ENCODE data around the gene DSC1. TPM values are rescaled to one million over a fixed set of nuclear protein-coding genes. Genes with fewer than 3 reads are reported as not detected.

DSC1 gene
- total and polyA plus RNA-seq, 4 donors, result 0.09 TPM; not detected in 3

DNA sequence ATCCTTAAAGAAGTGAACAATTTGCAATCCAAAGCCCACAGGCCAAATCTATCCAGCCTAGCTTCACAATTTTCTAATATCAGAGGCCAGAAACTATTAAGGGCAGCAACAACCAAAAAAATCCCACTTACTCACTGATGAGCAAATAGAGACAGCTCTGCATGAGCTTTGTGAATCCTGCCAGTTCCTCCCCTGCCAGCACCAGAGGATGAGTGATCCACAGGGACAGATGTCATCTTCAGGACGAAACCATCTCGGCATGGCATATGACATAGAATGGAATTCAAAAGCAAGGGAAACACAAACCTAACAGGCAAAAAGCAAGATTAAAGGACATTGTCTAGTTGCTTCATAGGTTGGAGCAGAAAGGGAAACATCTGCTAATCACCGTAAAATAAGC lies 58.2 kb downstream of the DSC1 start:
- TF ChIP-seq CTCF (IDR thresholded peaks at IDR 0.05; ENCODE audit: control extremely low read depth, extremely low read depth), result no peak
- no peaks in the 10 kb centered on the region for H3K9me3 ChIP-seq (ENCODE audit: control insufficient read depth in 4 of 4, insufficient read depth in 3 of 4, low read length in 3 of 4)
- no peaks in the 10 kb centered on the region for H3K36me3 ChIP-seq (ENCODE audit: control insufficient read depth in 4 of 4, insufficient read depth in 4 of 4, low read length in 4 of 4)
- no peak overlapping the region for H3K27ac ChIP-seq (ENCODE audit: low read depth in 1 of 2, low read length in 1 of 2)
- ATAC-seq (ENCODE audit: insufficient read depth, low FRiP score), result no peak
- 49 to 63% methylated on average over 3 of the region's 3 CpGs for WGBS, 2 donors
- no peak overlapping the region for H3K9ac ChIP-seq (ENCODE audit: insufficient read depth in 1 of 2, low read length in 2 of 2)
- H3K4me3 ChIP-seq, result no peak overlapping the region
- H3K4me1 ChIP-seq (ENCODE audit: control insufficient read depth in 5 of 5, insufficient read depth in 5 of 5, low read length in 5 of 5), result peaks cover 0 to 7% (median 5%) of the 10 kb centered on the region in 5 donors
- peak in 2 of 3 donors; percentile 7 to 34 for DNase-seq
- H3K27me3 ChIP-seq (ENCODE audit: control insufficient read depth in 3 of 3, insufficient read depth in 3 of 3, low read length in 2 of 3), result peaks cover 0 to 16% (median 9%) of the 10 kb centered on the region in 3 donors

DNA sequence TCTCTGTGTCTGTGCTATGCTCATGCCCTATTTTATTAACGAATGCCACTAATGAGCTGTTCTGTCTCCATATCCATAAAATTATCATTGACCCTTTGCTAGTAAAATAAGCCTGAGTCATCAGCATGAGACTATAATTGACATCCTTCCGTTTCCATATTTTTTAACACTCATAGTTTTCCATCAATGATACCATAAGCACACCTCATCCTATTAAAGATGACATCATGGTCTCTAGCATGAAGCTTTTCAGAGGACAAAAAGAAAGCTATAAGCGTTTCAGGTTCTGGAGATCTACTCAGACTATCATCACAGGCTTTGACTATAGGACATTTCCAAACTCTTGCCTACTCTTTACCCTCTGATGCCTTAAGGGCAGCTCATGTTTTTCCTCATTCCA lies 59.2 kb downstream of the DSC1 start:
- no peak overlapping the region for H3K9ac ChIP-seq (ENCODE audit: insufficient read depth in 1 of 2, low read length in 2 of 2)
- no peak overlapping the region for H3K27ac ChIP-seq (ENCODE audit: low read depth in 1 of 2, low read length in 1 of 2)
- peaks cover 0 to 7% (median 5%) of the 10 kb centered on the region in 5 donors for H3K4me1 ChIP-seq (ENCODE audit: control insufficient read depth in 5 of 5, insufficient read depth in 5 of 5, low read length in 5 of 5)
- no peaks in the 10 kb centered on the region for H3K9me3 ChIP-seq (ENCODE audit: control insufficient read depth in 4 of 4, insufficient read depth in 3 of 4, low read length in 3 of 4)
- DNase-seq (no peak), ATAC-seq (ENCODE audit: insufficient read depth, low FRiP score) (no peak)
- TF ChIP-seq CTCF (IDR thresholded peaks at IDR 0.05; ENCODE audit: control extremely low read depth, extremely low read depth), result no peak
- peaks cover 0 to 16% (median 15%) of the 10 kb centered on the region in 3 donors for H3K27me3 ChIP-seq (ENCODE audit: control insufficient read depth in 3 of 3, insufficient read depth in 3 of 3, low read length in 2 of 3)
- H3K4me3 ChIP-seq, result no peak overlapping the region
- WGBS, 2 donors, result 89 to 92% methylated on average over 3 of the region's 3 CpGs
- no peaks in the 10 kb centered on the region for H3K36me3 ChIP-seq (ENCODE audit: control insufficient read depth in 4 of 4, insufficient read depth in 4 of 4, low read length in 4 of 4)

DNA sequence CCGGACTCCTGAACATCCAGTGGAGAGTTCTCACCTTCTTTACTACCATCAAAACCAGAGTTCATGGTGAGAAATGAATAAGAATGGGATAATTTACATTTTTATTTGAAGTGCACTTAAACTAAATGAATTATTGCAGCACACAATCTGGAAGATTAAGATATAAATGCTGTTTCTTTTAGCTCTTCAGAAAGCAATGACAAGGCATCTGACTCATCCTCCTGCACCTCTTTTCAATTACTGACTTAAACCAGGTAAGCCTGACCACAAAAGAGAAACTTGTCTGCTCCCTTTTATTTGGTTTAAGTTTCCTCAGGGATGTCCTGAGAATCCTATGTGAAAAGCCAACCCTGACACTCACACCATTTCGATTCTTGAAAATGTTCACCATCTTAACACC lies 59.7 kb downstream of the DSC1 start:
- Histone ChIP-seq H3K9me3 (ENCODE audit: control insufficient read depth in 4 of 4, insufficient read depth in 3 of 4, low read length in 3 of 4) (no peaks in the 10 kb centered on the region), H3K27ac (ENCODE audit: low read depth in 1 of 2, low read length in 1 of 2) (no peak overlapping the region), H3K4me1 (ENCODE audit: control insufficient read depth in 5 of 5, insufficient read depth in 5 of 5, low read length in 5 of 5) (peaks cover 0 to 7% (median 5%) of the 10 kb centered on the region in 5 donors), H3K4me3 (no peak overlapping the region), H3K9ac (ENCODE audit: insufficient read depth in 1 of 2, low read length in 2 of 2) (no peak overlapping the region), H3K36me3 (ENCODE audit: control insufficient read depth in 4 of 4, insufficient read depth in 4 of 4, low read length in 4 of 4) (no peaks in the 10 kb centered on the region), H3K27me3 (ENCODE audit: control insufficient read depth in 3 of 3, insufficient read depth in 3 of 3, low read length in 2 of 3) (peaks cover 0 to 16% (median 15%) of the 10 kb centered on the region in 3 donors)
- no peak for TF ChIP-seq CTCF (IDR thresholded peaks at IDR 0.05; ENCODE audit: control extremely low read depth, extremely low read depth)
- 86 to 95% methylated on average over 2 of the region's 2 CpGs for WGBS, 2 donors
- no peak for ATAC-seq (ENCODE audit: insufficient read depth, low FRiP score)
- DNase-seq, result no peak

All from lung (tissue), 12 donors.